CD4-positive, alpha-beta T cell (primary cell): Measurements from ENCODE around the gene PNLIPRP2. TPM values are rescaled to one million over a fixed set of nuclear protein-coding genes. Genes with fewer than 3 reads are reported as not detected.
A peak's percentile ranks its signal among the peaks of the same experiment; 100 is the strongest.

Source experiments
- ATAC-seq: fragments of 200-7000 bp; cut with Tn5 transposase; one replicate; pipeline ENCODE4 v1.10.0; 2022; ENCODE audit warnings: mild to moderate bottlenecking; ENCODE audit not compliant: poor library complexity
- CTCF ChIA-PET: fragments of 350-600 bp; sonication (Branson Sonifier 250); formaldehyde crosslinking; loops from one replicate; lab custom pipeline; 2021; ENCODE audit warnings: antibody characterized with exemption, inconsistent platforms; lab: Charles Lee
- POLR2A ChIA-PET: fragments of 350-600 bp; sonication (Branson Sonifier 250); formaldehyde crosslinking; loops from one replicate; lab custom pipeline; 2021; ENCODE audit warnings: antibody characterized with exemption, inconsistent platforms; lab: Charles Lee
- DNase-seq, 14 experiments: peaks; one replicate each; pipeline ENCODE4 v3.0.0-alpha.2; 2013 to 2020; ENCODE audit warnings: mixed read lengths in 2 of 14
- H3K27ac ChIP-seq, 2 donors: one replicate each; pipeline versions ENCODE4 v1.5.1 to v1.7.0; 2013; ENCODE audit warnings: low read length in 2 of 2, low read depth in 1 of 2, mild to moderate bottlenecking in 1 of 2
- H3K27me3 ChIP-seq, 2 experiments: 1 replicate in 1 of 2; 2 replicates in 1 of 2; pipeline versions ENCODE4 v1.6.1 to v1.7.0; 2013; ENCODE audit warnings: low read length in 2 of 2, control low read depth in 1 of 2, mild to moderate bottlenecking in 1 of 2, moderate library complexity in 1 of 2; ENCODE audit not compliant: insufficient read depth in 2 of 2, control insufficient read depth in 1 of 2
- H3K36me3 ChIP-seq: one replicate; pipeline ENCODE4 v1.6.1; 2013; ENCODE audit warnings: low read length, control low read depth; ENCODE audit not compliant: insufficient read depth
- H3K4me1 ChIP-seq: one replicate; pipeline ENCODE4 v1.6.1; 2013; ENCODE audit warnings: low read length, control low read depth; ENCODE audit not compliant: insufficient read depth
- H3K4me3 ChIP-seq: one replicate; pipeline ENCODE4 v1.5.1; 2013; ENCODE audit warnings: mild to moderate bottlenecking, low read length, moderate library complexity
- H3K9me3 ChIP-seq, 2 experiments: 1 replicate in 1 of 2; 2 replicates in 1 of 2; pipeline versions ENCODE4 v1.6.1 to v1.7.0; 2013; ENCODE audit warnings: low read length in 2 of 2, mild to moderate bottlenecking in 2 of 2, control low read depth in 1 of 2, moderate library complexity in 1 of 2; ENCODE audit not compliant: control insufficient read depth in 1 of 2, insufficient read depth in 1 of 2
- H3K27ac Mint-ChIP-seq: one replicate; pipeline ENCODE4 v1.8.0; 2020; ENCODE audit warnings: mixed read lengths
- H3K27me3 Mint-ChIP-seq: one replicate; pipeline ENCODE4 v1.8.0; 2021; ENCODE audit warnings: mixed read lengths
- H3K36me3 Mint-ChIP-seq: one replicate; pipeline ENCODE4 v1.8.0; 2021; ENCODE audit warnings: low read depth, mixed read lengths
- H3K4me1 Mint-ChIP-seq: one replicate; pipeline ENCODE4 v1.8.0; 2021; ENCODE audit warnings: low read depth, mixed read lengths
- H3K4me3 Mint-ChIP-seq: one replicate; pipeline ENCODE4 v1.8.0; 2020; ENCODE audit warnings: mild to moderate bottlenecking, mixed read lengths
- H3K9me3 Mint-ChIP-seq: one replicate; pipeline ENCODE4 v1.8.0; 2020; ENCODE audit warnings: mixed read lengths
- CTCF ChIP-seq: fragments of 200-600 bp; IDR thresholded peaks from one replicate; pipeline ENCODE4 v1.8.0; 2022; ENCODE audit warnings: antibody characterized with exemption, mild to moderate bottlenecking
- intact Hi-C, 2 experiments: fragments of 100-400 bp; cut with DNase I in 1 of 2; cut with micrococcal nuclease in 1 of 2; formaldehyde crosslinking; loops; one replicate each; pipeline versions ENCODE4 v1.15.1 to v1.9.0; 2023 to 2025; cut with DNase I, micrococcal nuclease
- total RNA-seq, 174 experiments: library from RNA in 2 of 174; stranded (reverse) in 2 of 174; gene quantifications; one replicate each; pipeline ENCODE4 v1.2.3 and lab custom pipeline; 2021 to 2026

The PNLIPRP2 gene
- total RNA-seq, 2 experiments from 2014 or later = not detected

- H3K4me3 Mint-ChIP-seq = no peak overlapping the region
- H3K36me3 ChIP-seq = no peaks in the 10 kb centered on the region
- no peak overlapping the region for H3K27ac Mint-ChIP-seq
- H3K27me3 Mint-ChIP-seq = peaks cover 23% of the 10 kb centered on the region
- H3K36me3 Mint-ChIP-seq = no peaks in the 10 kb centered on the region
- peaks cover 3% of the 10 kb centered on the region for H3K4me1 ChIP-seq
- ChIA-PET POLR2A (no interaction called here), CTCF (no interaction called here)
- ATAC-seq (no peak), DNase-seq (no peak)
- H3K27me3 ChIP-seq = peaks cover 0 to 6% of the 10 kb centered on the region in 2 experiments
- intact Hi-C loops = no loop called here
- no peaks in the 10 kb centered on the region for H3K9me3 Mint-ChIP-seq
- no peak overlapping the region for H3K4me3 ChIP-seq
- H3K9me3 ChIP-seq = no peaks in the 10 kb centered on the region
- H3K4me1 Mint-ChIP-seq = no peaks in the 10 kb centered on the region
- H3K27ac ChIP-seq = no peak overlapping the region
- no peak for TF ChIP-seq CTCF
These were observed 58.6 kb downstream of the PNLIPRP2 start for GRCh38 chr10:116679351-116679750.

GRCh38 chr10:116683166-116683565 is 62.4 kb downstream of the PNLIPRP2 start:
- Histone ChIP-seq H3K4me1 (peaks cover 3% of the 10 kb centered on the region), H3K27me3 (peaks cover 0 to 4% of the 10 kb centered on the region in 2 experiments), H3K4me3 (no peak overlapping the region), H3K36me3 (no peaks in the 10 kb centered on the region), H3K27ac (no peak overlapping the region), H3K9me3 (no peaks in the 10 kb centered on the region)
- ATAC-seq (no peak), DNase-seq (no peak)
- Mint-ChIP-seq H3K36me3 (no peaks in the 10 kb centered on the region), H3K27me3 (peaks cover 43% of the 10 kb centered on the region), H3K27ac (no peak overlapping the region), H3K9me3 (no peaks in the 10 kb centered on the region), H3K4me1 (no peaks in the 10 kb centered on the region), H3K4me3 (no peak overlapping the region)
- no peak for TF ChIP-seq CTCF
- ChIA-PET CTCF (interaction anchor here (1.3 to 1.8 kb wide), 3 partner anchors 88 to 106 kb away, joined by 3 to 8 read pairs (median 7); no protein-coding TSS in a partner anchor), POLR2A (no interaction called here)
- intact Hi-C loops = loop anchor here (5.0 kb wide), 1 partner anchor 84 kb away; no protein-coding TSS in a partner anchor

GRCh38 chr10:116683821-116684220 is 63.1 kb downstream of the PNLIPRP2 start:
- Histone ChIP-seq H3K9me3 (no peaks in the 10 kb centered on the region), H3K4me3 (no peak overlapping the region), H3K27ac (no peak overlapping the region), H3K4me1 (peaks cover 3% of the 10 kb centered on the region), H3K36me3 (no peaks in the 10 kb centered on the region), H3K27me3 (peaks cover 0 to 4% of the 10 kb centered on the region in 2 experiments)
- H3K27me3 Mint-ChIP-seq = peaks cover 50% of the 10 kb centered on the region
- POLR2A ChIA-PET = no interaction called here
- H3K4me3 Mint-ChIP-seq = no peak overlapping the region
- H3K36me3 Mint-ChIP-seq = no peaks in the 10 kb centered on the region
- no peak for TF ChIP-seq CTCF
- intact Hi-C loops = loop anchor here (5.0 kb wide), 1 partner anchor 83 kb away; no protein-coding TSS in a partner anchor
- H3K4me1 Mint-ChIP-seq = no peaks in the 10 kb centered on the region
- ATAC-seq = no peak
- peak in 1 of 14 experiments; percentile 2 for DNase-seq
- H3K27ac Mint-ChIP-seq = no peak overlapping the region
- CTCF ChIA-PET = no interaction called here
- H3K9me3 Mint-ChIP-seq = no peaks in the 10 kb centered on the region
